Measurements from ENCODE around the gene SELENOI.

GRCh38 chr2:26340831-26341230, 5.1 kb upstream of the SELENOI start:
- TF ChIP-seq POLR2AphosphoS5 (IDR thresholded peaks at IDR 0.05; ENCODE audit: low read depth, low read length) (no peak), POLR2A (IDR thresholded peaks at IDR 0.05; ENCODE audit: low read depth, low read length) (no peak), TAF1 (IDR thresholded peaks at IDR 0.05; ENCODE audit: borderline replicate concordance, low read depth, low read length) (no peak)
